ENCODE measurements around the gene CYB561D1. TPM values are rescaled to one million over a fixed set of nuclear protein-coding genes. Genes with fewer than 3 reads are reported as not detected.
A peak's percentile ranks its signal among the peaks of the same experiment; 100 is the strongest.

Gene CYB561D1
- total and polyA plus RNA-seq, 2 of the 8 experiments (the other 6 are each of a cell fraction or from before 2014, with no cell fraction given): 3.6 to 3.8 TPM

DNA sequence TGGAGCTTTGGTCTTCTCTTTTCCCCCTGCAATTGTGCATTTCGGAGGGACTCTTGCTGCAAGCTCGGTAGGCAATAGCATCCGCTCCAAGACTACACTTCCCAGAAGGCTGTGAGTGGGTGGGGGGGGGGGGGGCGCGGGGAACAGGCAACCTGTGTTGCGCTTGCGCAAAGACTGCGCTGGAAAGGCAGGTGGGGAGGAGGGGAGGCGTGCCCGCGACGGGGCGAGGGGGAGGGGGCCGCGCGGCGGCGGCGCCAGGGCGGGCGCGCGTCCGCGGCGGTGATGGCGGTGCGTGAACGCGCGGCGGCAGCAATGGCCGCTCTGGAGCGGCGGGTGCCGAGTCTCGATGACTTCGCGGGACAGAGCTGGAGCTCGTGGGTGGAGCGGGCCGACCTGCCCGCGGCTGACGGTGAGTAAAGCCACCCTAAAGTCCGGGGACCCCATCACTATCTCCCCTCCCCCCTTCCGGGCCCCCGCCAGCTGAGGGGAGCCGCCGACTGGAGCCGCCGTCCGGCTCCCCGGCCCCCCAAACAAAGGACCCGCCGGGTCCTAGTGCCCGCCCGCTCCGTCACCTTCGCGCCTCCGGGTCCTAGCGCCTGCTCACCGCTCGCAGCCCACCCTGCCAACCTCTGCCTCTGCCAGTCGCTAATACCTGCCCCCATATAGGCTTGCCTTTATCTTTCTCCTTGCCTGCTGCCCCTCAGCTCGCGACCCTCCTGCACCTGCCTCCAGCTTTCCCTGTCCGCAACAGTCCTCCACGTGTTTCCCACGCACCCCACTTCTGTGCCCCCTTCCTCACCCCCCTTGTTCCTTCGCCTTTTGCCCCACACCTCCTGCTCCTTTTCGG lies 10.0 kb upstream of the CYB561D1 start, which contains the start of gene ATXN7L2:
TSS of gene ATXN7L2 (plus strand) at position 234 of the 847 bp plus-strand sequence. CDS start at position 283, 49 bp downstream.
- no peaks in the 10 kb centered on the region for H4K20me1 ChIP-seq (replicated peaks in 1 of 2; ENCODE audit: control insufficient read depth in 1 of 2, insufficient read depth in 2 of 2, low read length in 2 of 2)
- peak within 1 kb of the TSS; percentile 95 for H3K27ac ChIP-seq (ENCODE audit: low read depth, low read length)
- peak within 1 kb of the TSS; percentile 99 for H4K8ac ChIP-seq (ENCODE audit: extremely low read depth, insufficient read depth, low read length)
- peaks cover 0 to 5% (median 0%) of the 10 kb centered on the region in 4 experiments; a peak in 1 of 7 replicates for H3K27me3 ChIP-seq (replicated peaks in 1 of 4; ENCODE audit: control insufficient read depth in 3 of 4, extremely low read depth in 1 of 4, insufficient read depth in 3 of 4, low read length in 3 of 4)
- peak within 1 kb of the TSS; percentile 97 for H3K18ac ChIP-seq (ENCODE audit: extremely low read depth, low read length)
- peak within 1 kb of the TSS; percentile 61; the same call in 1 of the 2 replicates for H2BK20ac ChIP-seq (ENCODE audit: low read length)
- no peak within 1 kb of the TSS for H2AK5ac ChIP-seq (ENCODE audit: low read depth, low read length)
- peak within 1 kb of the TSS; percentile 94 to 99 for H3K4me2 ChIP-seq (ENCODE audit: insufficient read depth in 1 of 2, low read depth in 2 of 2, low read length in 2 of 2)
- H3K23me2 ChIP-seq (ENCODE audit: low read depth, low read length): peaks cover 16% of the 10 kb centered on the region
- peak within 1 kb of the TSS; percentile 69 for H4K91ac ChIP-seq (replicated peaks; ENCODE audit: insufficient read length, low read length)
- H4K5ac ChIP-seq (ENCODE audit: insufficient read length, low read depth, low read length): peak within 1 kb of the TSS; percentile 92
- peak within 1 kb of the TSS; percentile 77; the same call in 1 of the 2 replicates for H2BK12ac ChIP-seq (ENCODE audit: low read depth, low read length)
- H3K14ac ChIP-seq (ENCODE audit: insufficient read length): no peak within 1 kb of the TSS
- H3K23ac ChIP-seq (ENCODE audit: insufficient read length): no peak within 1 kb of the TSS
- H3K36me3 ChIP-seq (ENCODE audit: control insufficient read depth in 2 of 4, insufficient read depth in 4 of 4, low read length in 3 of 4): no peaks in the 10 kb centered on the region
- CTCF ChIA-PET (ENCODE audit: partially characterized antibody): interaction anchor here (0.6 to 43.7 kb wide), 11 partner anchors 8 to 293 kb away, joined by 3 to 1755 read pairs (median 4); partner anchors contain the start of genes AMIGO1, CYB561D1 and GPR61
- H3K4me1 ChIP-seq (replicated peaks in 1 of 4; ENCODE audit: control insufficient read depth in 3 of 4, insufficient read depth in 4 of 4, low read length in 3 of 4): peaks cover 0 to 9% (median 2%) of the 10 kb centered on the region in 4 experiments; a peak in 3 of 7 replicates
- H3K4me3 ChIP-seq (ENCODE audit: extremely low read depth in 1 of 4, insufficient read depth in 2 of 4, low read depth in 3 of 4, low read length in 4 of 4): peak within 1 kb of the TSS; percentile 63 to 97 (median 92)
- peak within 1 kb of the TSS; percentile 95 for H2BK5ac ChIP-seq (ENCODE audit: low read depth, low read length)
- peak within 1 kb of the TSS; percentile 90 for H3K56ac ChIP-seq (replicated peaks; ENCODE audit: insufficient read length, low read depth, low read length)
- DNase-seq (ENCODE audit: low read depth in 1 of 2, low spot score in 2 of 2) (peak in 1 of 2 experiments; percentile 91), FAIRE-seq (no peak)
- H3K9ac ChIP-seq (replicated peaks in 1 of 4; ENCODE audit: extremely low read depth in 1 of 4, low read depth in 3 of 4, low read length in 3 of 4): peak within 1 kb of the TSS; percentile 77 to 94 (median 89)
- no peaks in the 10 kb centered on the region for H3K9me3 ChIP-seq (ENCODE audit: insufficient read depth in 2 of 2, low read depth in 1 of 2, low read length in 1 of 2)
- peak within 1 kb of the TSS; percentile 76 for H3K4ac ChIP-seq (replicated peaks; ENCODE audit: insufficient read length, low read depth, low read length)
- POLR2A ChIA-PET (ENCODE audit: partially characterized antibody): interaction anchor here (0.6 to 3.1 kb wide), 9 partner anchors 10 to 178 kb away, joined by 3 to 17 read pairs (median 5); partner anchors contain the start of genes AMIGO1, CYB561D1 and PSMA5
- peak within 1 kb of the TSS; percentile 100; the same call in 1 of the 2 replicates for H2AFZ ChIP-seq (ENCODE audit: low read length)
- 5% methylated on average over 18 of the region's 73 CpGs; no CpG with 5 or more reads in 1 of the 2 experiments for WGBS, 2 experiments (ENCODE audit: extremely low coverage in 1 of 2, insufficient coverage in 1 of 2, insufficient read length in 1 of 2, insufficient replicate concordance in 2 of 2, low coverage in 1 of 2, low lambda C conversion rate in 2 of 2, missing lambda C conversion rate in 1 of 2)
- H2BK15ac ChIP-seq (ENCODE audit: low read length): peak within 1 kb of the TSS; percentile 99; the same call in 1 of the 2 replicates
- peak within 1 kb of the TSS; percentile 66 for H2BK120ac ChIP-seq (replicated peaks; ENCODE audit: low read depth, low read length)
- H3K79me1 ChIP-seq (ENCODE audit: low read depth, low read length): no peaks in the 10 kb centered on the region
- H3K79me2 ChIP-seq (ENCODE audit: control insufficient read depth in 1 of 2, insufficient read depth in 2 of 2, low read length in 2 of 2): no peaks in the 10 kb centered on the region
- no peak for TF ChIP-seq BRCA1 (IDR thresholded peaks at IDR 0.05; ENCODE audit: low read depth, low read length)
- no peak for TF ChIP-seq JUND (IDR thresholded peaks at IDR 0.05; ENCODE audit: low read length)
- TF ChIP-seq POLR2A (IDR thresholded peaks at IDR 0.05; ENCODE audit: control extremely low read depth in 1 of 2, low read depth in 2 of 2, low read length in 2 of 2): peak; percentile 87 to 92
- TF ChIP-seq, protein P1, sequence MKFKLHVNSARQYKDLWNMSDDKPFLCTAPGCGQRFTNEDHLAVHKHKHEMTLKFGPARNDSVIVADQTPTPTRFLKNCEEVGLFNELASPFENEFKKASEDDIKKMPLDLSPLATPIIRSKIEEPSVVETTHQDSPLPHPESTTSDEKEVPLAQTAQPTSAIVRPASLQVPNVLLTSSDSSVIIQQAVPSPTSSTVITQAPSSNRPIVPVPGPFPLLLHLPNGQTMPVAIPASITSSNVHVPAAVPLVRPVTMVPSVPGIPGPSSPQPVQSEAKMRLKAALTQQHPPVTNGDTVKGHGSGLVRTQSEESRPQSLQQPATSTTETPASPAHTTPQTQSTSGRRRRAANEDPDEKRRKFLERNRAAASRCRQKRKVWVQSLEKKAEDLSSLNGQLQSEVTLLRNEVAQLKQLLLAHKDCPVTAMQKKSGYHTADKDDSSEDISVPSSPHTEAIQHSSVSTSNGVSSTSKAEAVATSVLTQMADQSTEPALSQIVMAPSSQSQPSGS (IDR thresholded peaks at IDR 0.05; ENCODE audit: low read length): no peak
- peak; percentile 38 for TF ChIP-seq SIX5 (IDR thresholded peaks at IDR 0.05; ENCODE audit: low read depth, low read length)
- TF ChIP-seq, protein P2, sequence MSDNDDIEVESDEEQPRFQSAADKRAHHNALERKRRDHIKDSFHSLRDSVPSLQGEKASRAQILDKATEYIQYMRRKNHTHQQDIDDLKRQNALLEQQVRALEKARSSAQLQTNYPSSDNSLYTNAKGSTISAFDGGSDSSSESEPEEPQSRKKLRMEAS (IDR thresholded peaks at IDR 0.05): peak; percentile 73; the same call in 1 of the 2 replicates
- TF ChIP-seq YY1 (IDR thresholded peaks at IDR 0.05; ENCODE audit: low read depth, low read length): peak; percentile 98
- no peak for TF ChIP-seq HDAC6 (IDR thresholded peaks at IDR 0.05; ENCODE audit: low read depth, low read length)
- TF ChIP-seq SRF (IDR thresholded peaks at IDR 0.05; ENCODE audit: low read depth, low read length): no peak
- peak; percentile 99 for TF ChIP-seq PHF8 (conservative IDR thresholded peaks at IDR 0.05; ENCODE audit: low read depth, low read length)

All from H1 (cell line).